ENCODE data around the gene MEIS2.

DNA sequence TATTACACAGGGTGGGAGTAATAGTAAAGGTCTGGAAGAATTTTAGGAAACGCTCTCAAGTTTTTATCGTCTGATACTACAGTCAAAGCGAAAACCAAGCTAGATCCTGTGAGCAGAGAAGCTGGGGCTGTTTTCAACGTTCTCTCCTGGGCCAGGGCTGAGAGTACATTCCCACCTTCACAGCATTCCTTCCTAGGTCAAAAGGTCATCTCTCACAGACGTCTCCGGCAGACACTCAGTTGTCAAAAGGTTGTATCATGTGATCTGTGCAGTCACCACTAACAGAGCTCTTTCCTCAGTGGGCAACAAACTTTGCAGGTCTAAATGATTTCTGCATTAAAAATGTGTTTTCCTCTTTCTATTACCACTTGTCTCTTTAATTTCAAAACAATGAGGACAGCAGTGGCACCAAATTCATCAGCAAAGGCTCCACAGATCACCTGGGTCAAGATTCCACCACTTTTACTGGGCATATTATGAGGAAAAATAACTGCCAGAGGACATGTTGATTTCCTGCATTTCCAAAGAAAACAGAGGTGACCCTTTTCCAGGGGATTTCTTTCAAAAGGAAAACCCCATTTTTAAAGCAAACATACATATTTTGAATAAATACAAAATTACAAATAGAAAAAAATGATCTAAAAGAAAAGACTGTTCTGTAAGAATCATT is 41.9 kb downstream of the MEIS2 start:
- no peak for TF ChIP-seq YY1 (IDR thresholded peaks at IDR 0.05; ENCODE audit: low read depth)
- TF ChIP-seq ZBTB7A (IDR thresholded peaks at IDR 0.05; ENCODE audit: low read depth): no peak
- TF ChIP-seq EGR1 (IDR thresholded peaks at IDR 0.05): no peak
- no peak for TF ChIP-seq TCF12 (IDR thresholded peaks at IDR 0.05; ENCODE audit: low read depth)
- no peak for TF ChIP-seq EP300 (IDR thresholded peaks at IDR 0.05; ENCODE audit: borderline replicate concordance)
- TF ChIP-seq RAD21 (IDR thresholded peaks at IDR 0.05; ENCODE audit: low read depth): no peak
- no peak for TF ChIP-seq CEBPB (IDR thresholded peaks at IDR 0.05)
- TF ChIP-seq TAF1 (IDR thresholded peaks at IDR 0.05; ENCODE audit: low read depth): no peak
- no peak for TF ChIP-seq FOXM1 (IDR thresholded peaks at IDR 0.05; ENCODE audit: borderline replicate concordance, low read depth)

Data from Ishikawa (cell line).